PC-3 (cell line): ENCODE measurements around the gene SESTD1. TPM values are rescaled to one million over a fixed set of nuclear protein-coding genes. Genes with fewer than 3 reads are reported as not detected.

Experiments
- ATAC-seq: fragments of 200-7000 bp; cut with Tn5 transposase; 2 replicates; pipeline ENCODE4 v1.9.1; 2020; ENCODE audit warnings: mild to moderate bottlenecking, moderate library complexity
- BruUV-seq: library from RNA; stranded (reverse); fragments of 400-500 nt; replicated peaks from 2 replicates; lab custom pipeline; 2021; lab: Mats Ljungman, UMichigan
- CTCF ChIA-PET: fragments of 300-600 bp; sonication (Branson Sonifier 250); formaldehyde crosslinking; loops from one replicate; lab custom pipeline; 2022; ENCODE audit warnings: antibody characterized with exemption; lab: Charles Lee
- POLR2A ChIA-PET: fragments of 300-600 bp; sonication (Branson Sonifier 250); formaldehyde crosslinking; loops from one replicate; lab custom pipeline; 2022; ENCODE audit warnings: antibody characterized with exemption; ENCODE audit not compliant: unreplicated experiment; lab: Charles Lee
- DNase-seq: peaks from one replicate; pipeline ENCODE4 v3.0.0-alpha.2; 2015
- H2AFZ ChIP-seq: fragments of 300-600 bp; sonication (generic); 2 replicates; pipeline ENCODE4 v1.6.0; 2016; ENCODE audit warnings: antibody characterized with exemption, low read length
- H3F3A ChIP-seq: fragments of 300-600 bp; sonication (generic); one replicate; pipeline ENCODE4 v1.6.0; 2017; ENCODE audit warnings: antibody characterized with exemption, low read length, control low read depth, mild to moderate bottlenecking; ENCODE audit not compliant: unreplicated experiment
- H3K27ac ChIP-seq: fragments of 300-600 bp; sonication (generic); 2 replicates; pipeline ENCODE4 v1.5.1; 2016; ENCODE audit warnings: mild to moderate bottlenecking, low read length
- H3K27me3 ChIP-seq: fragments of 300-600 bp; sonication (generic); 2 replicates; pipeline ENCODE4 v1.6.1; 2016; ENCODE audit warnings: low read length, mixed read lengths
- H3K36me3 ChIP-seq: fragments of 300-600 bp; sonication (generic); 2 replicates; pipeline ENCODE4 v1.6.1; 2016; ENCODE audit warnings: low read depth, mixed run types, low read length, mixed read lengths
- H3K4me1 ChIP-seq: fragments of 300-600 bp; sonication (generic); 2 replicates; pipeline ENCODE4 v1.5.1; 2016; ENCODE audit warnings: low read length; ENCODE audit not compliant: insufficient read depth
- H3K4me2 ChIP-seq: fragments of 300-600 bp; sonication (generic); 2 replicates; pipeline ENCODE4 v1.6.0; 2016; ENCODE audit warnings: low read length
- H3K4me3 ChIP-seq: fragments of 300-600 bp; sonication (generic); 2 replicates; pipeline ENCODE4 v1.5.1; 2016; ENCODE audit warnings: mild to moderate bottlenecking, low read length, mixed read lengths
- H3K79me2 ChIP-seq: fragments of 300-600 bp; sonication (generic); 2 replicates; pipeline ENCODE4 v1.6.1; 2017; ENCODE audit warnings: low read length, mixed read lengths
- H3K9ac ChIP-seq: fragments of 300-600 bp; sonication (generic); 2 replicates; pipeline ENCODE4 v1.6.0; 2016; ENCODE audit warnings: mild to moderate bottlenecking, low read length
- H3K9me2 ChIP-seq: fragments of 300-600 bp; sonication (generic); replicated peaks from 2 replicates; pipeline ENCODE4 v1.6.1; 2016; ENCODE audit warnings: mixed run types, low read length, mixed read lengths
- H3K9me3 ChIP-seq: fragments of 300-600 bp; sonication (generic); 2 replicates; pipeline ENCODE4 v1.6.1; 2016; ENCODE audit warnings: low read length, mixed read lengths
- H4K20me1 ChIP-seq: fragments of 300-600 bp; sonication (generic); 2 replicates; pipeline ENCODE4 v1.6.1; 2016; ENCODE audit warnings: low read length, mixed read lengths
- EZH2 ChIP-seq: fragments of 300-600 bp; sonication (generic); IDR thresholded peaks from one replicate; pipeline ENCODE4 v1.6.1; 2017; ENCODE audit warnings: antibody characterized with exemption, mild to moderate bottlenecking, low read length; ENCODE audit not compliant: unreplicated experiment
- EZH2phosphoT487 ChIP-seq: fragments of 300-600 bp; sonication (generic); IDR thresholded peaks from 2 replicates; pipeline ENCODE4 v1.6.1; 2018; ENCODE audit warnings: mild to moderate bottlenecking, antibody characterized with exemption, low read length, borderline replicate concordance
- intact Hi-C: fragments of 100-400 bp; cut with micrococcal nuclease; formaldehyde crosslinking; loops from 2 replicates; pipeline ENCODE4 v1.9.0; 2023
- total RNA-seq: library from RNA; depleted of rRNA; stranded (reverse); fragments of >200 nt; gene quantifications from 2 replicates; pipeline ENCODE4 v1.2.3, GENCODE V29; 2014
- TF ChIP-seq, protein P1 (sequence below): fragments of 300-600 bp; sonication (generic); conservative IDR thresholded peaks from 2 replicates; pipeline ENCODE4 v1.5.1; 2017; ENCODE audit warnings: antibody characterized with exemption, low read depth, mild to moderate bottlenecking, low read length

Gene SESTD1
- total RNA-seq, 1 experiment from 2014 or later = 12.2 TPM

DNA sequence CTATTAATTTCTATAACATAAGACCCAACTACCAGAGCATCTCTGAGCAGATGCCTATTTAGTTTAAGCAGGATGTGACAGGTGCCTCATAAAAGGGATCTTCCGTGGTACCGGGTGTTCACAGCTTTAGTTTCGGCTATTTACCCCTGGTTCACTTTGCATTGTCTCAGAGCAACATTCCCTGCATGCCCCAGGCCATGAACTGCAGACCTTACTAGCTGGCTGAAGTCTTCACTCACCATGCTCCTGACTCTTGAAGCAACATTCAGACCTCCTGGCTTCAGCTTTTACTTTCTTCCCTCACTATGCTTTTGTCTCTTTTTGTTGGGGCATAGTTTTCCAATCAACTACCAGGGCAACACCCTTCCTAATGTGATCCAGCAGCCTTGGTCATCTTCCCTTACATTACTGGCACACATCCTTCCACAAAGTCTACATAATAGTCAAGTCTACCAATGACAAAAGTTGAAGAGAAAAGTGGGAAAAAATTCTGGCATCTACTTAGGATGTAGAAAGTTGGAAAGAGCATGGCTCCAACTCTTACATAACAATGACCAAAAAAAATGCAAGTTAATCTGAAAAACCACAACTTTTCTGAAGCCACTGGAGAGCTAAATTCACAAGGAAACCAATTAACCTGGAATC lies 99.2 kb downstream of the SESTD1 start:
- Histone ChIP-seq H3K4me3 (no peak overlapping the region), H3K36me3 (0 out of 2 replicates have a peak, but pooled peaks cover 5% of the 10 kb centered on the region), H3K4me2 (no peak overlapping the region), H3F3A (no peaks in the 10 kb centered on the region), H3K79me2 (no peaks in the 10 kb centered on the region), H3K9me3 (no peaks in the 10 kb centered on the region), H4K20me1 (no peaks in the 10 kb centered on the region), H3K27ac (no peak overlapping the region), H3K9me2 (no peaks in the 10 kb centered on the region), H3K4me1 (no peaks in the 10 kb centered on the region), H3K27me3 (no peaks in the 10 kb centered on the region), H2AFZ (no peak overlapping the region), H3K9ac (no peak overlapping the region)
- ATAC-seq (no peak), DNase-seq (no peak)
- POLR2A ChIA-PET = no interaction called here
- CTCF ChIA-PET = no interaction called here
- intact Hi-C loops = no loop called here
- no TSS peak for BruUV-seq
- no peak for TF ChIP-seq EZH2phosphoT487

DNA sequence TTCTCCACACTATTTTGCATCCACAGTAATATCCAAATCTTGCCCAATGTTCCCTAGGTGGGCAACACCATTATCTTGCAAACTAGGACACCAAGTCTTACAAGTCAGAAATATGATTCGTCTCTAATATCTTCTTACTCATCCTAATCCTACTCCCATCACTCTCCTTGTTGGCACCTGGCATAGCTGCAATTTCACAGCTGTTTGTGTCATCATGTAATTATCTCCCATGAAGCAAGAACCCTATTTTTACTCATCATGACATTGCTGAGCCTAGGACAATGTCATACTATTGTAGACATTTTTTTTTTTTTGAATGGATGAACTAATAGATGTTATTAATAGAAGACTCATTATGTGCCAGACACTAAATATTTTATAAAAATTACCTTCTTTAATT lies 123.4 kb downstream of the SESTD1 start:
- Histone ChIP-seq H3K4me3 (no peak overlapping the region), H4K20me1 (no peaks in the 10 kb centered on the region), H3K4me2 (no peak overlapping the region), H3F3A (no peaks in the 10 kb centered on the region), H3K36me3 (peaks cover 8% of the 10 kb centered on the region), H3K79me2 (no peaks in the 10 kb centered on the region), H3K9me2 (no peaks in the 10 kb centered on the region), H3K4me1 (no peaks in the 10 kb centered on the region), H2AFZ (no peak overlapping the region), H3K9me3 (no peaks in the 10 kb centered on the region), H3K27me3 (no peaks in the 10 kb centered on the region), H3K27ac (no peak overlapping the region), H3K9ac (no peak overlapping the region)
- no peak for TF ChIP-seq EZH2phosphoT487
- TF ChIP-seq EZH2 = no peak
- TF ChIP-seq, protein P1, sequence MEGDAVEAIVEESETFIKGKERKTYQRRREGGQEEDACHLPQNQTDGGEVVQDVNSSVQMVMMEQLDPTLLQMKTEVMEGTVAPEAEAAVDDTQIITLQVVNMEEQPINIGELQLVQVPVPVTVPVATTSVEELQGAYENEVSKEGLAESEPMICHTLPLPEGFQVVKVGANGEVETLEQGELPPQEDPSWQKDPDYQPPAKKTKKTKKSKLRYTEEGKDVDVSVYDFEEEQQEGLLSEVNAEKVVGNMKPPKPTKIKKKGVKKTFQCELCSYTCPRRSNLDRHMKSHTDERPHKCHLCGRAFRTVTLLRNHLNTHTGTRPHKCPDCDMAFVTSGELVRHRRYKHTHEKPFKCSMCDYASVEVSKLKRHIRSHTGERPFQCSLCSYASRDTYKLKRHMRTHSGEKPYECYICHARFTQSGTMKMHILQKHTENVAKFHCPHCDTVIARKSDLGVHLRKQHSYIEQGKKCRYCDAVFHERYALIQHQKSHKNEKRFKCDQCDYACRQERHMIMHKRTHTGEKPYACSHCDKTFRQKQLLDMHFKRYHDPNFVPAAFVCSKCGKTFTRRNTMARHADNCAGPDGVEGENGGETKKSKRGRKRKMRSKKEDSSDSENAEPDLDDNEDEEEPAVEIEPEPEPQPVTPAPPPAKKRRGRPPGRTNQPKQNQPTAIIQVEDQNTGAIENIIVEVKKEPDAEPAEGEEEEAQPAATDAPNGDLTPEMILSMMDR = no peak
- ATAC-seq (no peak), DNase-seq (no peak)
- CTCF ChIA-PET = no interaction called here
- intact Hi-C loops = no loop called here
- POLR2A ChIA-PET = no interaction called here
- no TSS peak for BruUV-seq

- POLR2A ChIA-PET = no interaction called here
- Histone ChIP-seq H3K9me2 (no peaks in the 10 kb centered on the region), H3K4me2 (no peak overlapping the region), H3K27me3 (no peaks in the 10 kb centered on the region), H3K9ac (no peak overlapping the region), H3K9me3 (no peaks in the 10 kb centered on the region), H3K4me3 (no peak overlapping the region), H3K79me2 (no peaks in the 10 kb centered on the region), H3F3A (no peaks in the 10 kb centered on the region), H4K20me1 (no peaks in the 10 kb centered on the region), H2AFZ (no peak overlapping the region), H3K36me3 (peaks cover 8% of the 10 kb centered on the region), H3K4me1 (no peaks in the 10 kb centered on the region), H3K27ac (no peak overlapping the region)
- intact Hi-C loops = no loop called here
- no peak for DNase-seq
- CTCF ChIA-PET = no interaction called here
- ATAC-seq = no peak
- BruUV-seq = no TSS peak
- TF ChIP-seq EZH2 = no peak
- TF ChIP-seq, protein P1 = no peak
- no peak for TF ChIP-seq EZH2phosphoT487
Measured at GRCh38 chr2:179140571-179140970, 124.1 kb downstream of the SESTD1 start.
